OCI-LY3 (cell line): Measurements from ENCODE around the gene APOA1.

Experiments
- H2AFZ ChIP-seq: fragments of 200-600, 300-600 bp; shearing (Covaris generic); 2 replicates; pipeline ENCODE4 v1.6.0; 2014; ENCODE audit warnings: antibody characterized with exemption, low read depth, low read length
- H3K27ac ChIP-seq: fragments of 200-600, 300-600 bp; sonication (generic); 2 replicates; pipeline ENCODE4 v1.5.1; 2014; ENCODE audit warnings: mild to moderate bottlenecking, low read length, moderate library complexity, mixed read lengths
- H3K27me3 ChIP-seq: fragments of 200-600, 300-600 bp; sonication (generic); 2 replicates; pipeline ENCODE4 v1.6.1; 2014; ENCODE audit warnings: low read depth, low read length, mixed read lengths
- H3K36me3 ChIP-seq: fragments of 200-600, 300-600 bp; sonication (generic); replicated peaks from 2 replicates; pipeline ENCODE3; 2014; ENCODE audit warnings: low read depth, low read length, mixed read lengths
- H3K4me1 ChIP-seq: fragments of 300-600, 200-600 bp; sonication (generic); 2 replicates; pipeline ENCODE4 v1.6.1; 2014; ENCODE audit warnings: low read length, mixed read lengths
- H3K4me2 ChIP-seq: fragments of 200-600, 300-600 bp; sonication (generic); 2 replicates; pipeline ENCODE4 v1.6.1; 2014; ENCODE audit warnings: low read length, mixed read lengths
- H3K4me3 ChIP-seq: fragments of 300-600, 200-600 bp; sonication (generic); 2 replicates; pipeline ENCODE4 v1.5.1; 2014; ENCODE audit warnings: antibody characterized with exemption, mild to moderate bottlenecking, low read length, moderate library complexity
- H3K79me2 ChIP-seq: fragments of 300-600, 200-600 bp; shearing (Covaris generic); 2 replicates; pipeline ENCODE4 v1.6.1; 2014; ENCODE audit warnings: mild to moderate bottlenecking, low read length, mixed read lengths
- H3K9ac ChIP-seq: fragments of 300-600, 200-600 bp; shearing (Covaris generic); 2 replicates; pipeline ENCODE4 v1.6.0; 2014; ENCODE audit warnings: mild to moderate bottlenecking, low read length, moderate library complexity
- H3K9me3 ChIP-seq: fragments of 200-600, 300-600 bp; shearing (Covaris generic); 2 replicates; pipeline ENCODE4 v1.6.1; 2014; ENCODE audit warnings: low read length, mixed read lengths; ENCODE audit not compliant: insufficient read depth
- H4K20me1 ChIP-seq: fragments of 200-600, 300-600 bp; sonication (generic); 2 replicates; pipeline ENCODE4 v1.6.1; 2016; ENCODE audit warnings: low read length, mixed read lengths; ENCODE audit not compliant: insufficient read depth
- EZH2phosphoT487 ChIP-seq: fragments of 200-600 bp; shearing (Covaris generic); IDR thresholded peaks from 2 replicates; pipeline ENCODE4 v1.6.1; 2018; ENCODE audit warnings: antibody characterized with exemption, mixed run types, low read depth
- TF ChIP-seq, protein P1 (sequence below): fragments of 200-600, 300-600 bp; sonication (generic); IDR thresholded peaks from 2 replicates; pipeline ENCODE4 v1.5.1; 2014; ENCODE audit warnings: antibody characterized with exemption, low read length, low read depth

Gene APOA1

DNA sequence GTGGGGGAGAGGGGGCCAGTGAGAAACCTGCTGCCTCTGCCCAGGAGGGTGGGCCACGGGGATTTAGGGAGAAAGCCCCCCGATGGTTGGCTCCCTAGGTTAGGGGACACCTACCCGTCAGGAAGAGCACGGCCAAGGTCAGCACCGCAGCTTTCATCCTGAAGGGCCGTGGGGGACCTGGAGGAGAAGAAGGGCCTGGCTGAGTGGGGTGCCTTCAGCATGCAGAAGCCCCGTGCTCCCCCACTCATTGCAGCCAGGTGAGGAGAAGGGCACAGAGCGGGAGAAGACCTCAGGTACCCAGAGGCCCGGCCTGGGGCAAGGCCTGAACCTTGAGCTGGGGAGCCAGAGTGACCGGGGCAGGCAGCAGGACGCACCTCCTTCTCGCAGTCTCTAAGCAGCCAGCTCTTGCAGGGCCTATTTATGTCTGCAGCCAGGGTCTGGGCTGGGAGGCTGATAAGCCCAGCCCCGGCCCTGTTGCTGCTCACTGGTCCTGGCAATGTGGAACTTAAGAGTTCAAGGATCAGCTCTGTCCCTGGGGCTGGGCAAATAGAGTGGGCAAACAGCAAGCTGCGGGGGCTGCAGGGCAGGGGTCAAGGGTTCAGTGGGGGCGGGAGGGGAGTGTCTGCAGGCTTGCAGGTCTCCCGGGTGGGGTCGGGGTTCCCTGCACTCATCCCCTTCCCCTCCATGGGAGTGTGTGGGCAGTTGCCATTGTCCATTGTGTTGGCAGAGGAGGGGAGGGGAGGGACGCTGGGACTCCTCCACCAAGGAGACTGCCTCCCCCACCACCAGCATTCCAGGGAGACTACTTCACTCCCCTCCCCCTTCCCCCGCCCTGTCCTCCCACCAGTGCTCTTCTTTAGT is at the start of gene APOA1:
Gene APOA1, minus strand, starts transcription at position 392 of the 861 bp plus-strand sequence. Its CDS starts 235 bp downstream, at position 157.
- TF ChIP-seq, protein P1, sequence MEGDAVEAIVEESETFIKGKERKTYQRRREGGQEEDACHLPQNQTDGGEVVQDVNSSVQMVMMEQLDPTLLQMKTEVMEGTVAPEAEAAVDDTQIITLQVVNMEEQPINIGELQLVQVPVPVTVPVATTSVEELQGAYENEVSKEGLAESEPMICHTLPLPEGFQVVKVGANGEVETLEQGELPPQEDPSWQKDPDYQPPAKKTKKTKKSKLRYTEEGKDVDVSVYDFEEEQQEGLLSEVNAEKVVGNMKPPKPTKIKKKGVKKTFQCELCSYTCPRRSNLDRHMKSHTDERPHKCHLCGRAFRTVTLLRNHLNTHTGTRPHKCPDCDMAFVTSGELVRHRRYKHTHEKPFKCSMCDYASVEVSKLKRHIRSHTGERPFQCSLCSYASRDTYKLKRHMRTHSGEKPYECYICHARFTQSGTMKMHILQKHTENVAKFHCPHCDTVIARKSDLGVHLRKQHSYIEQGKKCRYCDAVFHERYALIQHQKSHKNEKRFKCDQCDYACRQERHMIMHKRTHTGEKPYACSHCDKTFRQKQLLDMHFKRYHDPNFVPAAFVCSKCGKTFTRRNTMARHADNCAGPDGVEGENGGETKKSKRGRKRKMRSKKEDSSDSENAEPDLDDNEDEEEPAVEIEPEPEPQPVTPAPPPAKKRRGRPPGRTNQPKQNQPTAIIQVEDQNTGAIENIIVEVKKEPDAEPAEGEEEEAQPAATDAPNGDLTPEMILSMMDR = no peak
- no peak for TF ChIP-seq EZH2phosphoT487
- no peak within 1 kb of the TSS for H3K9ac ChIP-seq
- H3K4me2 ChIP-seq = no peak within 1 kb of the TSS

DNA sequence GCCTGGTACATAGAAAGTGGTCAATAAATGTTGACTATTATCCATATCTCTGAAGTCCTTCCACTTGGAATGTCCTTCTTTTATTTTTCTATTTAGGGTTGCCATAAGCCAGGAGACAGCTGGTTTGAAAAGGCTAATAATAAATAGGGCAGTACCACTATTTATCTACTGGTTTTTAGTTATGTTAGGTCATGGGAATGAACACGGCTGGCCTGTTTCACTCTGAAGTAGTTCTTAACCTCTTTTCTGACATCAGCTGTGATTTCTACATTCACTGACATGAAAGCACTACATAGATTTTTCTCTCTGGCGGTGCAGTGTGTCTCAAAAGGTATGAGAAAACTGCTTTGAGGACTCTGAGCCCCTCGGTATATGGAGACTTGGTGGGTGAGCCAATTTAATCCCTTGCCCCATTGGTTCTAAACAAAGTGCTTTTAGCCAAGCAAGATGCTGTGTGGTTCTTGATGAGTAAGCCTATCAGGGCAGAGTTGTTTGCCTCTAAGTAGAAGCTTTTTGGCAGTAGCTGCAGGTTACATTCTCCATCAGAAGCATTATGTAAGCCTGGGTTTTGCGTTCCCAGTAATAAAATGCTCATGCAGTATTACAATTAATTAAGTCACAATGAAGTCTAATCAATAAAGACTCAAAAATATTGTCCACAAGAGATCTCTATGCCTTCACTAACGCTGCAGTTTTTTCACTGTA is 48.7 kb upstream of the APOA1 start:
- H3K9ac ChIP-seq = no peak overlapping the region
- no peaks in the 10 kb centered on the region for H3K36me3 ChIP-seq
- TF ChIP-seq, protein P1 = no peak
- TF ChIP-seq EZH2phosphoT487 = no peak
- no peak overlapping the region for H3K4me2 ChIP-seq
- 0 out of 2 replicates have a peak, but pooled peaks cover 3% of the 10 kb centered on the region for H3K4me1 ChIP-seq
- no peaks in the 10 kb centered on the region for H3K27me3 ChIP-seq
- H2AFZ ChIP-seq = no peak overlapping the region
- H4K20me1 ChIP-seq = no peaks in the 10 kb centered on the region
- H3K4me3 ChIP-seq = no peak overlapping the region
- no peak overlapping the region for H3K27ac ChIP-seq
- H3K79me2 ChIP-seq = no peaks in the 10 kb centered on the region
- H3K9me3 ChIP-seq = no peaks in the 10 kb centered on the region

More for the DNA sequence above, at the start of gene APOA1:
- no peak within 1 kb of the TSS for H3K27ac ChIP-seq
- H3K9me3 ChIP-seq = no peaks in the 10 kb centered on the region
- no peaks in the 10 kb centered on the region for H4K20me1 ChIP-seq
- H3K4me1 ChIP-seq = peaks cover 7% of the 10 kb centered on the region; the same call in 1 of the 2 replicates
- H2AFZ ChIP-seq = no peak within 1 kb of the TSS
- H3K36me3 ChIP-seq = no peaks in the 10 kb centered on the region
- H3K79me2 ChIP-seq = no peaks in the 10 kb centered on the region
- H3K27me3 ChIP-seq = no peaks in the 10 kb centered on the region
- no peak within 1 kb of the TSS for H3K4me3 ChIP-seq

- Histone ChIP-seq H3K9me3 (no peaks in the 10 kb centered on the region), H3K79me2 (no peaks in the 10 kb centered on the region), H3K27ac (no peak overlapping the region), H2AFZ (no peak overlapping the region), H3K36me3 (no peaks in the 10 kb centered on the region), H4K20me1 (no peaks in the 10 kb centered on the region), H3K4me1 (no peaks in the 10 kb centered on the region), H3K4me3 (no peak overlapping the region), H3K27me3 (no peaks in the 10 kb centered on the region), H3K9ac (no peak overlapping the region), H3K4me2 (no peak overlapping the region)
- TF ChIP-seq EZH2phosphoT487 = no peak
- TF ChIP-seq, protein P1 = no peak
Measured at GRCh38 chr11:116882386-116882785, 45.0 kb upstream of the APOA1 start.

GRCh38 chr11:116881143-116881542 is 43.7 kb upstream of the APOA1 start:
- no peaks in the 10 kb centered on the region for H3K27me3 ChIP-seq
- TF ChIP-seq, protein P1 = no peak
- TF ChIP-seq EZH2phosphoT487 = no peak
- H3K27ac ChIP-seq = no peak overlapping the region
- no peaks in the 10 kb centered on the region for H3K79me2 ChIP-seq
- no peak overlapping the region for H3K4me3 ChIP-seq
- no peak overlapping the region for H3K9ac ChIP-seq
- no peaks in the 10 kb centered on the region for H3K36me3 ChIP-seq
- H3K4me1 ChIP-seq = no peaks in the 10 kb centered on the region
- no peak overlapping the region for H3K4me2 ChIP-seq
- no peaks in the 10 kb centered on the region for H3K9me3 ChIP-seq
- H2AFZ ChIP-seq = no peak overlapping the region
- no peaks in the 10 kb centered on the region for H4K20me1 ChIP-seq
